Inferior parietal cortex (tissue), 1 donor: ENCODE data around the gene MTFR2.
A peak's percentile ranks its signal among the peaks of the same experiment; 100 is the strongest.
"Not testable (repeated sequence)": the region's sequence is repeated elsewhere in the genome, so short reads cannot be mapped to it uniquely, and the experiment has no call there.

Source experiments
- DNase-seq: peaks from one replicate; pipeline ENCODE4 v3.0.0-alpha.2; 2016; ENCODE audit errors: extremely low spot score

MTFR2 gene

DNA sequence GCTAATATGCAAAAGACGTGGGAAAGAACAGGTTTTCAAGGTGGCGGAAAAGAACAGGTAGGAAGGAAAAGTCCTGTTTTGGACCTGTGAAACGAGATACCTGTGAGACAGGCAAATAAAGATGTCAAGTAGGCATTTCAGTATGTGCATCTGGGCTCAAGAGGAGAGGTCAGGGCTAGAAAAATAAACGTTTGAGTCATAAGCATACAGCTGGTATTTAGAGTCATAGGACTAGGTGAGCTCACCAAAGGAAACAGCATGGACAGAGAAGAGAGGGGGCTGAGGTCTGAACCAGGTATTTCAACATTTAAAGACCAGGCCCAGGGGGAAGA, 14.9 kb downstream of the MTFR2 start:
- DNase-seq, result no peak

DNA sequence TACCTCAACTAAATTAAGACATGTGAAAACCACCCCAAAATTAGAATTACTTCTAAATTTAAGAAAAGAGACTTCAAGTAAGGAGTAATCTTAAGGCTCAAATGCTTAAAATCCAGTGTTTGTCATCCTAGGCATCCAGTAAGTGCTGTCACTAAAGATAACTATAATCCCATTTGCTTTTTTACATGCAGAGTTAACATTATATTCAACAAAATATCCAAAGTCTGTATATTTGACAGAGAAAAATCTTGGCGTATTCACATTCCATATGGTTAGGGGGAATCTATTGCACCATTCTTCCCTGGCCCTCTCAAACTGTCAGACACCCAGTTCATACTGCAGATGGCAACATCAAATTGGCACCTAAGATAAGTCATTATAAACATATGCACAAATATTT, 17.4 kb downstream of the MTFR2 start:
- DNase-seq, result no peak

DNA sequence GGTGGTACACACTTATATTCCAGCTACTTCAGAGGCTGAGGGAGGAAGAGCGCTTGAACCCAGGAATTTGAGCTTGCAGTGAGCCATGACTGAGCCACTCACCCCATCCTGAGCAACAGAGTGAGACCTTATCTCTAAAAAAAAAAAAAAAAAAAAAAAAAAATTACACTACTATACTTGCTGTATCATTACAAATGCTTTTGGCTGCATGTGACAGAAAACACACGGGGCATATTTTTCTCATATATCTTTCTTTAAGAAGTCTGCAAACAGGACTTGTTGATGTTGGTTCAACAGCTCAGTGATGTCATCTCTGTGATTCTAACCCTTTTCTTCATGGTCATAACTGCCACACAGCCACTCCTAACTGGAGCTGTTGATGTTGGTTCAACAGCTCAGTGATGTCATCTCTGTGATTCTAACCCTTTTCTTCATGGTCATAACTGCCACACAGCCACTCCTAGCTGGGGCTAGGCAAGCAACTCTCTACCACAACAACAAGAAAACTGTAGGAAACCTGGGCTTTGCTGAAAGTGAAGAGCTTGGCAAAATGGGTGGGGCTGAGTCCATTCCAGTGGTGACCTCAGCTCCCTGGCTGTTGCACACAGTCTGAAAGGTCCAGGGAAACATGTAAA, 19.8 kb downstream of the MTFR2 start:
- DNase-seq, result no peak

DNA sequence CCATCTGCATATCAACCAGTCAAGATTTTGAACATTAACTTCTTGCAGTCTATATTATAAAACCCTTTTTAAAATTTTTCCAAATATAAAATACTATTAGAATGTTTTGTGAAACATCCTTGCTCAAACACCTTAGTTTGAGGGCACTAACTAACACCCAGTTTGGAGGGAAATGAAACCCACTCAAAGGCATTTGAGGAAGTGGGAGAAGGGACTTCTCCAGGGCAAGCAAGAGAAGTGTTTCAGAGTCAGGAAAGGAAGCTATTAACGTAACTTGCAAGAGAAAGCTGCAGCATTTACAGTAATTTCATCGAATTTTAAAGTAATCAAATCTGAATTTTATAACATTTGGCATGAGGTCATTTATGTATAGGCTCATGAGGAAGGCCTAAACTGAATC, 21.3 kb downstream of the MTFR2 start:
- no peak for DNase-seq

DNA sequence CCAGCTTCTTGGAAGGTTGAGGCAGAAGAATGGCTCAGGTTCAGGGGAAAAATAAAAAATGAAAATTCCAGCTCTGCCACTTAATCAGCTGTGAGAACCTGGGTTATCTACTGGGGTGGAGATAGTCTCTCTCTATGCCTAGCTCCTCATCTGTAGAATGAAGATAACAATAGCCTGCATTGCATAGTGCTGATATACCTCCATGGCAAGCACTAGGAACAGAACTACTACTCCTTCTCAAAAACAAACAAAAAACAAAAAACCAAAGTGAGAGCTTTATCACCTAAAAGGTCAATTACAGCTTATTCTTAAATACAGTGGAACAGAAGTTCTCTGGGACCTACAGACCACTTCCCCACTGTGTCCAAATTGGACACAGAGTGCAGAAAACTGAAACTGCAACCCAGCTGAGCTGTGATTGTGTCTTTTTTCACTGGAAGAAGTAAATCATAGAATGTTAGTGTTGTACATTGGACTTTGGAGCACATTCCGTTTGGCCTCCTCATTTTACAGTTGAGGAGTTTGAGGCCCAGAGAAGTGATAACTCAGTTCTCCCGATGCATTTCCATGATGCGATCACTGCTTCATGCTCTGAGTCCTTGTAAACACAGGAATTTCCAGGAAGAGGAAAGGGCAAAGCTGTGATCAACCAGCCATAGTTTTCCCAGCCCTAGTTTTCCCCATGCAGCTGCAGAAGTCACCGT, 23.3 kb downstream of the MTFR2 start:
- DNase-seq, result no peak

DNA sequence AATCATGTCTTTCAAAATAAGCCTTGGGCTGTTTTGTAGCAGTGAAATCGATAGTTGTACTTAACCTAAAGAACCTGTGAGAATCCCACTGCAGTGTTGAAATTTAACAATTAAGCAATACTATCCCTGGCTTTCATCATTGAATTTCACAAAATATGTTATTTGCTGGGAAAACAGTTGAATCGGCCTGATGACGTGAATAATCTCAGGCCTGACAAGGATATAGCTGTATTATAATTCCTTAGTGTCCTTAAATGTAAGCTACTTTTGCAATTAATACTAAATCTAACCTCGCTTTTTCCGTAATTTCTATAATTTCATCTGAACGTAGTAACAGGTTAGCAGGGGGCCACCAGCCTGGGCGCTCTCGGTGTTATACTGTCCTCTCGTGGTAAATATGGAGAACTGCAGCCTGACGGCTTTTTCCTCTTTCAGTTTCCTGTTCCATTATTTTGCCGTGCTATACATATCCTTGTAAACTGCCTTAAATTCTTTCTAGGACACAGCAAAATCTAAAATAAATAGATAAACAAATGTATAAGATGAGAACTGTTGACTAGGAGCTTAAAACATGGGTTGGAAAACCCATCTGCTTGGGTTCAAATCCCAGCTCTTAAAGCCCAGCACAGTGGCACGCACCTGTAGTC, 24.0 kb downstream of the MTFR2 start:
- DNase-seq, result peak; percentile 83

DNA sequence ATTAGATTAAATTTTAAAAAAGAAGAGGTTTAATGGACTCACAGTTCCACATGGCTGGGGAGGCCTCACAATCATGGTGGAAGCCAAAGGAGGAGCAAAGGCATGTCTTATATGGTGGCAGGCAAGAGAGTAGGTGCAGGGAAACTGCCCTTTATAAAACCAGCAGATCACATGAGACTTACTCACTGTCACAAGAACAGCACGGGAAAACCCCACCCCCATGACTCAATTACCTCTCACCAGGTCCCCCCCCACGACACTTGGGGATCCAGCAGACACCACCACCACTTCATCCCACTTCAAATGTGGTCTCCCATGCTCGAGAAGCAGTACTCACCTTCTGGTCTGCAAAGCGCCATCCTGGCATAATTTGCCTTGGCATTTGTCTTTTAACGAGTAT, 24.6 kb downstream of the MTFR2 start:
- DNase-seq, result no peak

- DNase-seq, result not testable (repeated sequence)
Observed at GRCh38 chr6:136224974-136225373, 25.1 kb downstream of the MTFR2 start.

DNA sequence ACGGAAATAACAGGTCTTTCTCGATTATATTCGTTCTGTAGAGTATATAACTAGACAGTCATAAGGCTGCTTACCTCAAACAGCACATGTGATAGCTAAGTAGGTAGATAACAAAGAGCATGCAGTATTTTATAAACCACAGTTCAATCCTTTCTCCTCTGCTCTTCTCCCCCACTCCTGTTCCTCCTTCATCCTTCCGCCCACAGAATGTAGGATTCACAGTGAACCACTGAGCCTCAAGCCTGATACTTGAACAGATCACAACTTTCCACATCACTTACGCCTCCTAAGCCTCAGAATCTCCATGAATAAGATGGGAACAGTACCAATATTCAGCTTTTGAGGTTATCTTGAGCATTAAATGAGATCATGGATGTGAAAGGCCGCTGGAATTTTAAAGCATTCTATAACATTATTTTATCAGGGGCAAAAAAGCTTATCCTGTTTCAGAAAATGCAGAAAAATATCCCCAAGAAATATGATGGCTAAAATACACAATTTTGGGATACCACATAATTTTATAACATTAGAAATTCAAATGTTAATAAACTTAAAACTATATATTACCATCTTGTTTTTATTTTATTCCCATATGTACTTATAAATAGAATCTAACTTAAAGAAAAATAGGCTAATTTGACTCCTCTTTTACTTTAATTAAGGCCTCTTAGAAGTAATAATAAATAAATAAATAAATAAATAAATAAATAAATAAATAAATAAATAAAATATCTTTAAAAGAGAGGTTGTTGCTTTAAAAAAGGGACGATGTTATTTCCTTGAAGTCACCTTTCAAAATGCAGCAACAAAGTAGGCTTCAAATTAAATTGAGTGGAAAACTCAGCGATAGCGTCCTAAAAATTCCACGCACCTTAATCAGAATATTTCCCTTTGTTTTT, 33.4 kb downstream of the MTFR2 start:
- DNase-seq, result no peak

DNA sequence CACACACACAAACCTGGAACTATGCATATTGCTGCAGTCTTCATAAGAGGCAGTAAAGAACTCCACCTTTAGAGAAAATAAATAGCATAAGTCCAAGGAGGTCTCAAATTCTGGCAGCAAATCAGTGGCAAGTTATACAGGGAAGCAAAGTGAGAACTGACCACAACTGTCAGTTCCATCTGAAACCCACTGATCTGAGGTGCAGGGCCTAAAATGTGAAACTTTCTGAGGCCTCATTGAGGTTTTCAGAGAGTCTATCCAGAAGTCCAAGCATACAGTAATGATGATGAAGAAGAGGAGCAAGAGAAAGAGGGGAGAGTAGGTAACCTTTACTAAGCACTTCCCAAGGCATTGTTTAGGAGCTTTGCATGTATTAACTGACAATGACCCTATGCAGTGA, 36.3 kb downstream of the MTFR2 start:
- no peak for DNase-seq

- no peak for DNase-seq
Observed at GRCh38 chr6:136213012-136213539, 37.0 kb downstream of the MTFR2 start.

DNA sequence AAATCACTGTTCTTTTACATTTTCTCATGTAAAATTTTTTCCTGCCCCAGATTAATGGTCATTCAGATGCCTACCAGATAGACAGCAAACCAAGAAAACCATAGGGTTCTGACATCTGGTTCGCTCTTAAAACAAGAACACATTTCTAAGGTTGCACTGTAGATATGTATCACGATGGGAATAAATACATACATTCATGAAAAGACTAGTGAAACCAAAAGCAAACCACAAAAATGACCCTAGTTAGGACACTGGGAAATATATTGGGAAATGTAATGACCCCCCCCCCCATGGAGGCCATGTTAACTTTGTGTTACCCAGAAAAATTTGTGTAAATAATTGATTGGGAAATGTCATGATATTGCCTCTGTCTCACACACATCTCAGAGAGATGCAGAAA, 37.5 kb downstream of the MTFR2 start:
- no peak for DNase-seq

- no peak for DNase-seq
Observed at GRCh38 chr6:136210398-136211165, 39.5 kb downstream of the MTFR2 start.

GRCh38 chr6:136209496-136209895, 40.6 kb downstream of the MTFR2 start:
- no peak for DNase-seq

DNA sequence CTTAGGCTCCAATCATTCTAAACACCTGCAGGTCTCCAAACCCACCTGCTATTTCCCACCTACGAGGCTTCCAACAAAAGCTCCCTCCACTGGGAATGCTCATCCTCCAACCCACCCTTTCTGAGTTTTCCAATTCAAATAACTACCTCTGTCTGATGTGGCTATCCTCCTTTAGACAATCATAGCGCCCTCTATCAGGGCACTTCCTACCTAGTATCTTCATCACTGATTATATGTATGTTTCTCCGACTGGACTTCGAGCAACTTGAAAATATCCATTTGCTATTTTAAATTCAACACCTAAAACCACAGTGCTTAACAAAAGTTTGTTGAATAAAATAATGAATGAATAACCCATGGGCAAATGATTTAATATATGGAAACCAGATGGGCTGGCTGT, 41.3 kb downstream of the MTFR2 start:
- no peak for DNase-seq

DNA sequence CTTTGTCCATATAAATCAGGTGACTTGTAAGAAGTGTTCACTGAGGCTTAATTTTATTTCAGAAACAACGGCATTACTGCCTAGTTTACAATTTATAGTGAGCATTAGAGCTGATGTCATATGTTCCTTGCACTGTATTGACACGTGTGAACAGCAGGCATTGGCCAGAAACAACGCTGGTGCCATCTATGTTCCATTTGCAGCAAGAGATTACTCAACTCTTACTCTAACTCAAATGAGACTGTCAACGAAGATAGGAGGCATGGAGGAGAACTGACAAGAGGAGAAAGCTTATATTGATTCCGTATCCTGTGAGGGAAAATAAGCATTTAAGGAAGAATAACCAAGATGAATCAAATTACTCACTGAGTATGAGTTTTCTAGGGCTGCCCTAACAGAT, 48.4 kb downstream of the MTFR2 start:
- no peak for DNase-seq

GRCh38 chr6:136192902-136193301, 57.2 kb downstream of the MTFR2 start:
- DNase-seq, result no peak

- DNase-seq, result no peak
Observed at GRCh38 chr6:136191606-136192312, 58.4 kb downstream of the MTFR2 start.

DNA sequence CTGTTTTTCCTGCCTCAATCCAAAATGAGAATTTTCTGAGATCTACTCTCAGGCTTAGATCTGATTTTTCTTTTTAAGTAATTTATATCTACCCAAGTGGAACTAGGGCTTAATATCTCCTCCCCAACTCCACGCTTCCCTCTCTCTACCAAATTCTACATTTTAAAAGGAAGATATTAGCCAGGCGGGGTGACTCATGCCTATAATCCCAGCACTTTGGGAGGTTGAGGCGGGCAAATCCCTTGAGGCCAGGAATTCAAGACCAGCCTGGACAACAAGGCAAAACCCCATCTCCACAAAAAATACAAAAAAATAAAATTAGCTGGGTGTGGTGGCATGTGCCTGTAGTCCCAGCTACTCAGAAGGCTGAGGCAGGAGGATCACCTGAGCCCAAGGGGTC, 61.0 kb downstream of the MTFR2 start:
- no peak for DNase-seq

DNA sequence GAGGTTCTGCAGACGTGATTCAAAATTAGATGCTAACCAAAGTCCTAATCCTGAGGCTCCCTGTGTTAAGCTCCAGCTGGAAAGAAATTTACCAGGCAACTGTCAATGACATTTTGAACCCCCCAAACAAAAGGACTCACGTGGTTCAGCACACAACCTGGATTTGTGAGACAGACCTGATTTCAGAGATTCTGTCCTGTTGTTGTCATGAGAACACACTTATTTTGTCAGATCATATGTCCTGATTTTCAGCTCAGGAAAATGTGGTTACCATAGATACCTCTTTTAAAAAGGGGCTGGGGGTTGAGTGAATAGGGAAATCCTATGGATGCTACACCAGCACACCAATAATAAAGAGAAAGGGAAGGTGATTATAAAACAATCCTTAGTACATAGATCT, 61.6 kb downstream of the MTFR2 start:
- no peak for DNase-seq

DNA sequence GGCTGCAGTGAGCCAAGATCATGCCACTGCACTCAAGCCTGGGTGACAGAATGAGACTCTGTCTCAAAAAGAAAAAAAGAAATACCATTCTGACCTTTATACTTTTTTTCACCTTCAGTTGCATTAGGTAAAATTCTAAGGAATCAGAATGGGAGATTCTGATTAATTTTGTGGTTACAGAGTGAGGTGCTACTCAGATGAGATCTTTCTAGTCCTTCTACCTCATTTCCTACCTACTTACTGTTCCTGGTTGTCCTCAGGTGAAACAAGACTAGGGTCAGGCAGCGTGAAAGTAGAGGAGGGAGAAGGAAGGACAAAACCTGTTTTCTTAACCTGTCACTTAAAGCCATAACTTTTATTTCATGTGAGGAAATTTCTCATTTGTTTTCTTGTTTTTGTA, 63.7 kb downstream of the MTFR2 start:
- DNase-seq, result no peak
